Activated CD8-positive, alpha-beta memory T cell treated with anti-CD3 and anti-CD28 coated beads for 1 hour (primary cell): ENCODE results near the gene NFX1.
A peak's percentile ranks its signal among the peaks of the same experiment; 100 is the strongest.
"Not testable (repeated sequence)": the region's sequence is repeated elsewhere in the genome, so short reads cannot be mapped to it uniquely, and the experiment has no call there.

Source experiments
- DNase-seq, 2 donors: peaks; one replicate each; pipeline ENCODE4 v3.0.0-alpha.2; 2020; ENCODE audit warnings: low read depth in 1 of 2; ENCODE audit errors: extremely low read depth in 1 of 2

Gene NFX1

GRCh38 chr9:33354651-33355211, 64.4 kb downstream of the NFX1 start:
- DNase-seq = no peak

- DNase-seq = no peak
Observed at GRCh38 chr9:33355933-33356332, 65.6 kb downstream of the NFX1 start.

GRCh38 chr9:33358641-33359040, 68.3 kb downstream of the NFX1 start:
- DNase-seq = not testable (repeated sequence)

GRCh38 chr9:33364127-33364526, 73.8 kb downstream of the NFX1 start:
- DNase-seq = no peak

GRCh38 chr9:33364814-33365213, 74.5 kb downstream of the NFX1 start:
- not testable (repeated sequence) for DNase-seq

GRCh38 chr9:33366979-33367480, 76.7 kb downstream of the NFX1 start:
- no peak for DNase-seq

- no peak for DNase-seq
Observed at GRCh38 chr9:33372900-33373299, 82.6 kb downstream of the NFX1 start.

GRCh38 chr9:33374190-33374589, 83.9 kb downstream of the NFX1 start:
- DNase-seq = no peak

- peak; percentile 12 to 39 for DNase-seq
Observed at GRCh38 chr9:33374634-33375237, 84.4 kb downstream of the NFX1 start.

GRCh38 chr9:33375238-33375840, 85.0 kb downstream of the NFX1 start:
- no peak for DNase-seq

- no peak for DNase-seq
Observed at GRCh38 chr9:33375841-33376321, 85.6 kb downstream of the NFX1 start.

- no peak for DNase-seq
Observed at GRCh38 chr9:33377089-33377715, 86.9 kb downstream of the NFX1 start.

- no peak for DNase-seq
Observed at GRCh38 chr9:33378121-33378795, 87.9 kb downstream of the NFX1 start.

GRCh38 chr9:33379666-33380389, 89.5 kb downstream of the NFX1 start:
- no peak for DNase-seq

- no peak for DNase-seq
Observed at GRCh38 chr9:33380390-33381094, 90.2 kb downstream of the NFX1 start.

GRCh38 chr9:33381231-33381791, 91.0 kb downstream of the NFX1 start:
- DNase-seq = no peak

GRCh38 chr9:33382397-33382796, 92.1 kb downstream of the NFX1 start:
- not testable (repeated sequence) for DNase-seq

- DNase-seq = not testable (repeated sequence)
Observed at GRCh38 chr9:33383396-33383795, 93.1 kb downstream of the NFX1 start.

- not testable (repeated sequence) for DNase-seq
Observed at GRCh38 chr9:33385536-33385935, 95.2 kb downstream of the NFX1 start.
